Measurements from ENCODE around the gene RASA1.

- TF ChIP-seq CTCF (IDR thresholded peaks at IDR 0.05; ENCODE audit: borderline replicate concordance, extremely low read depth, low read length, poor library complexity, severe bottlenecking) (no peak), EZH2 (IDR thresholded peaks at IDR 0.05; ENCODE audit: borderline replicate concordance, low read depth, low read length, severe bottlenecking) (no peak)
These were observed 33.1 kb downstream of the RASA1 start for GRCh38 chr5:87300744-87301143.
